ENCODE measurements around the gene SPSB4. TPM values are rescaled to one million over a fixed set of nuclear protein-coding genes. Genes with fewer than 3 reads are reported as not detected.

Gene SPSB4
- total and polyA plus RNA-seq, 2 of the 8 experiments (the other 6 are each of a cell fraction or from before 2014, with no cell fraction given): 15.1 to 17.2 TPM

DNA sequence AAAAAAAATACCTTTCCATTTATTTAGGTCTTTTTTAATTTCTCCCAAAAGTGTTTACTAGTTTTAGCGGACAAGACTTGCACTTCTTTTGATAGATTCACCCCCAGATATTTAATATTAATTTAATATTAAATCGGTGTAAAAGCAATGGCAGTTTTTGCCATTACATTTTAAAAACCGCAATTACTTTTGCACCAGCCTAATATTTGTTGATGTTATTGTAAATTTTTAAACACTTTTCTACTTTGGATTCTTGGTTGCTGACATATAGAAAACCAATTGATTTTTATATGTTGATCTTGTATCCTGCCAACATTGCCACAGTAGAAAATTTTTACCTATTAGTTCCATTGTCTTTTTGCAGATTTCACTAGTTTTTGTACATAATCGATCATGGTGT, 116.5 kb downstream of the SPSB4 start:
- no peak overlapping the region for H2BK20ac ChIP-seq (ENCODE audit: low read length)
- H3K23me2 ChIP-seq (ENCODE audit: low read depth, low read length): no peaks in the 10 kb centered on the region
- no peak overlapping the region for H4K91ac ChIP-seq (replicated peaks; ENCODE audit: insufficient read length, low read length)
- no peaks in the 10 kb centered on the region for H3K4me1 ChIP-seq (replicated peaks in 1 of 4; ENCODE audit: control insufficient read depth in 3 of 4, insufficient read depth in 4 of 4, low read length in 3 of 4)
- no peak overlapping the region for H3K4me3 ChIP-seq (ENCODE audit: extremely low read depth in 1 of 4, insufficient read depth in 2 of 4, low read depth in 3 of 4, low read length in 4 of 4)
- H3K14ac ChIP-seq (ENCODE audit: insufficient read length): no peak overlapping the region
- CTCF ChIA-PET (ENCODE audit: partially characterized antibody): interaction anchor here (0.6 to 1.3 kb wide), 4 partner anchors 17 to 618 kb away, joined by 3 to 5 read pairs (median 4); no protein-coding TSS in a partner anchor
- no peaks in the 10 kb centered on the region for H3K27me3 ChIP-seq (replicated peaks in 1 of 4; ENCODE audit: control insufficient read depth in 3 of 4, extremely low read depth in 1 of 4, insufficient read depth in 3 of 4, low read length in 3 of 4)
- H3K9ac ChIP-seq (replicated peaks in 1 of 4; ENCODE audit: extremely low read depth in 1 of 4, low read depth in 3 of 4, low read length in 3 of 4): no peak overlapping the region
- DNase-seq (ENCODE audit: low read depth in 1 of 2, low spot score in 2 of 2) (no peak), FAIRE-seq (no peak)
- H3K4ac ChIP-seq (replicated peaks; ENCODE audit: insufficient read length, low read depth, low read length): no peak overlapping the region
- POLR2A ChIA-PET (ENCODE audit: partially characterized antibody): no interaction called here
- no peak overlapping the region for H2AFZ ChIP-seq (ENCODE audit: low read length)
- no peak overlapping the region for H2BK120ac ChIP-seq (replicated peaks; ENCODE audit: low read depth, low read length)
- H3K56ac ChIP-seq (replicated peaks; ENCODE audit: insufficient read length, low read depth, low read length): no peak overlapping the region
- no peaks in the 10 kb centered on the region for H3K36me3 ChIP-seq (ENCODE audit: control insufficient read depth in 2 of 4, insufficient read depth in 4 of 4, low read length in 3 of 4)
- no peak overlapping the region for H3K4me2 ChIP-seq (ENCODE audit: insufficient read depth in 1 of 2, low read depth in 2 of 2, low read length in 2 of 2)
- no peaks in the 10 kb centered on the region for H4K20me1 ChIP-seq (replicated peaks in 1 of 2; ENCODE audit: control insufficient read depth in 1 of 2, insufficient read depth in 2 of 2, low read length in 2 of 2)
- WGBS, 2 experiments (ENCODE audit: extremely low coverage in 1 of 2, insufficient coverage in 1 of 2, insufficient read length in 1 of 2, insufficient replicate concordance in 2 of 2, low coverage in 1 of 2, low lambda C conversion rate in 2 of 2, missing lambda C conversion rate in 1 of 2): 93% methylated on average over 4 of the region's 4 CpGs; no CpG with 5 or more reads in 1 of the 2 experiments
- H2BK15ac ChIP-seq (ENCODE audit: low read length): no peak overlapping the region
- no peak overlapping the region for H4K8ac ChIP-seq (ENCODE audit: extremely low read depth, insufficient read depth, low read length)
- no peaks in the 10 kb centered on the region for H3K9me3 ChIP-seq (ENCODE audit: insufficient read depth in 2 of 2, low read depth in 1 of 2, low read length in 1 of 2)
- TF ChIP-seq BACH1 (IDR thresholded peaks at IDR 0.05; ENCODE audit: low read length) (no peak), KDM5A (IDR thresholded peaks at IDR 0.05; ENCODE audit: low read length) (no peak)
- TF ChIP-seq, protein P1, sequence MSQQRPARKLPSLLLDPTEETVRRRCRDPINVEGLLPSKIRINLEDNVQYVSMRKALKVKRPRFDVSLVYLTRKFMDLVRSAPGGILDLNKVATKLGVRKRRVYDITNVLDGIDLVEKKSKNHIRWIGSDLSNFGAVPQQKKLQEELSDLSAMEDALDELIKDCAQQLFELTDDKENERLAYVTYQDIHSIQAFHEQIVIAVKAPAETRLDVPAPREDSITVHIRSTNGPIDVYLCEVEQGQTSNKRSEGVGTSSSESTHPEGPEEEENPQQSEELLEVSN (IDR thresholded peaks at IDR 0.05): no peak
- no peak overlapping the region for H3K18ac ChIP-seq (ENCODE audit: extremely low read depth, low read length)
- no peak overlapping the region for H2AK5ac ChIP-seq (ENCODE audit: low read depth, low read length)
- no peak overlapping the region for H3K23ac ChIP-seq (ENCODE audit: insufficient read length)
- H3K79me2 ChIP-seq (ENCODE audit: control insufficient read depth in 1 of 2, insufficient read depth in 2 of 2, low read length in 2 of 2): no peaks in the 10 kb centered on the region
- H2BK5ac ChIP-seq (ENCODE audit: low read depth, low read length): no peak overlapping the region
- H3K79me1 ChIP-seq (ENCODE audit: low read depth, low read length): no peaks in the 10 kb centered on the region
- H3K27ac ChIP-seq (ENCODE audit: low read depth, low read length): no peak overlapping the region
- no peak overlapping the region for H4K5ac ChIP-seq (ENCODE audit: insufficient read length, low read depth, low read length)
- H2BK12ac ChIP-seq (ENCODE audit: low read depth, low read length): no peak overlapping the region

Data from H1 (cell line).